NB4 (cell line): Measurements from ENCODE around the gene BLVRB.

ENCODE experiments used
- MYC ChIP-seq: IDR thresholded peaks from 2 replicates; pipeline ENCODE4 v1.6.1; 2011; ENCODE audit warnings: low read depth, low read length
- POLR2A ChIP-seq: IDR thresholded peaks from 2 replicates; pipeline ENCODE4 v1.6.1; 2011; ENCODE audit warnings: mild to moderate bottlenecking; ENCODE audit not compliant: insufficient read length; ENCODE audit errors: extremely low read depth
- TF ChIP-seq, protein P1 (sequence below): IDR thresholded peaks from one replicate; pipeline ENCODE4 v1.5.1; 2012; ENCODE audit warnings: low read depth, low read length

GRCh38 chr19:40489882-40490230, 24.3 kb upstream of the BLVRB start:
- TF ChIP-seq, protein P1, sequence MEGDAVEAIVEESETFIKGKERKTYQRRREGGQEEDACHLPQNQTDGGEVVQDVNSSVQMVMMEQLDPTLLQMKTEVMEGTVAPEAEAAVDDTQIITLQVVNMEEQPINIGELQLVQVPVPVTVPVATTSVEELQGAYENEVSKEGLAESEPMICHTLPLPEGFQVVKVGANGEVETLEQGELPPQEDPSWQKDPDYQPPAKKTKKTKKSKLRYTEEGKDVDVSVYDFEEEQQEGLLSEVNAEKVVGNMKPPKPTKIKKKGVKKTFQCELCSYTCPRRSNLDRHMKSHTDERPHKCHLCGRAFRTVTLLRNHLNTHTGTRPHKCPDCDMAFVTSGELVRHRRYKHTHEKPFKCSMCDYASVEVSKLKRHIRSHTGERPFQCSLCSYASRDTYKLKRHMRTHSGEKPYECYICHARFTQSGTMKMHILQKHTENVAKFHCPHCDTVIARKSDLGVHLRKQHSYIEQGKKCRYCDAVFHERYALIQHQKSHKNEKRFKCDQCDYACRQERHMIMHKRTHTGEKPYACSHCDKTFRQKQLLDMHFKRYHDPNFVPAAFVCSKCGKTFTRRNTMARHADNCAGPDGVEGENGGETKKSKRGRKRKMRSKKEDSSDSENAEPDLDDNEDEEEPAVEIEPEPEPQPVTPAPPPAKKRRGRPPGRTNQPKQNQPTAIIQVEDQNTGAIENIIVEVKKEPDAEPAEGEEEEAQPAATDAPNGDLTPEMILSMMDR = no peak
- TF ChIP-seq POLR2A (no peak), MYC (no peak)
